HFFc6 (cell line): Measurements from ENCODE around the gene PRDX4. TPM values are rescaled to one million over a fixed set of nuclear protein-coding genes. Genes with fewer than 3 reads are reported as not detected.

ENCODE experiments used
- DNase-seq: peaks from one replicate; pipeline ENCODE4 v3.0.0-alpha.2; 2018
- H3K27ac Mint-ChIP-seq: 2 replicates; pipeline ENCODE4 v1.8.0; 2020; ENCODE audit warnings: mild to moderate bottlenecking, mixed read lengths
- H3K27me3 Mint-ChIP-seq: 2 replicates; pipeline ENCODE4 v1.8.0; 2021; ENCODE audit warnings: mild to moderate bottlenecking, moderate library complexity, mixed read lengths; ENCODE audit not compliant: insufficient read depth
- H3K36me3 Mint-ChIP-seq: 2 replicates; pipeline ENCODE4 v1.8.0; 2021; ENCODE audit warnings: low read depth, mixed read lengths
- H3K4me1 Mint-ChIP-seq: 2 replicates; pipeline ENCODE4 v1.8.0; 2020; ENCODE audit warnings: low read depth, mixed read lengths
- H3K4me3 Mint-ChIP-seq: 2 replicates; pipeline ENCODE4 v1.8.0; 2020; ENCODE audit warnings: mild to moderate bottlenecking, moderate library complexity, mixed read lengths
- H3K9me3 Mint-ChIP-seq: 2 replicates; pipeline ENCODE4 v1.8.0; 2020; ENCODE audit warnings: mild to moderate bottlenecking, mixed read lengths
- long read RNA-seq: library from polyadenylated mRNA; unstranded; transcript quantifications from one replicate; pipeline ENCODE4 v2.0.0, GENCODE V29; 2019
- total RNA-seq, 6 experiments: library from RNA; stranded (reverse); fragmentation: NEBNext Ultra II Directional; extraction: Animal tissue kit (Norgen Biotek cat#: 25700); gene quantifications; 2 replicates in 1 of 6; 3 replicates in 5 of 6; pipeline ENCODE4 v1.2.3, GENCODE V29; 2021
- TF ChIP-seq, protein P1 (sequence below): fragments of 200-600 bp; sonication (generic); IDR thresholded peaks from 2 replicates; pipeline ENCODE4 v1.5.0; 2021; ENCODE audit warnings: antibody characterized with exemption, mild to moderate bottlenecking

The PRDX4 gene
- total RNA-seq, result 100 to 1,000 TPM; 125 to 149 (median 136) TPM
- long read RNA-seq, transcript PRDX4-202 (7 exons, 1,005 nt), result major isoform, 220 of 230 reads
- long read RNA-seq, partial matches to known transcripts, result 4 of 230 reads
- long read RNA-seq, other reads (novel, unspliced or antisense), result 6 of 230 reads

GRCh38 chrX:23667239-23668177, at the start of gene PRDX4:
Gene PRDX4, plus strand, starts transcription at chrX:23667493. Its CDS starts 78 bp downstream, at chrX:23667571.
- no peaks in the 10 kb centered on the region for H3K9me3 Mint-ChIP-seq
- H3K4me1 Mint-ChIP-seq, result peaks cover 6% of the 10 kb centered on the region
- H3K27me3 Mint-ChIP-seq, result peaks cover 2% of the 10 kb centered on the region; the same call in 1 of the 2 replicates
- peak within 1 kb of the TSS; percentile 92 for H3K4me3 Mint-ChIP-seq
- no peaks in the 10 kb centered on the region for H3K36me3 Mint-ChIP-seq
- TF ChIP-seq, protein P1, sequence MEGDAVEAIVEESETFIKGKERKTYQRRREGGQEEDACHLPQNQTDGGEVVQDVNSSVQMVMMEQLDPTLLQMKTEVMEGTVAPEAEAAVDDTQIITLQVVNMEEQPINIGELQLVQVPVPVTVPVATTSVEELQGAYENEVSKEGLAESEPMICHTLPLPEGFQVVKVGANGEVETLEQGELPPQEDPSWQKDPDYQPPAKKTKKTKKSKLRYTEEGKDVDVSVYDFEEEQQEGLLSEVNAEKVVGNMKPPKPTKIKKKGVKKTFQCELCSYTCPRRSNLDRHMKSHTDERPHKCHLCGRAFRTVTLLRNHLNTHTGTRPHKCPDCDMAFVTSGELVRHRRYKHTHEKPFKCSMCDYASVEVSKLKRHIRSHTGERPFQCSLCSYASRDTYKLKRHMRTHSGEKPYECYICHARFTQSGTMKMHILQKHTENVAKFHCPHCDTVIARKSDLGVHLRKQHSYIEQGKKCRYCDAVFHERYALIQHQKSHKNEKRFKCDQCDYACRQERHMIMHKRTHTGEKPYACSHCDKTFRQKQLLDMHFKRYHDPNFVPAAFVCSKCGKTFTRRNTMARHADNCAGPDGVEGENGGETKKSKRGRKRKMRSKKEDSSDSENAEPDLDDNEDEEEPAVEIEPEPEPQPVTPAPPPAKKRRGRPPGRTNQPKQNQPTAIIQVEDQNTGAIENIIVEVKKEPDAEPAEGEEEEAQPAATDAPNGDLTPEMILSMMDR, result peak; percentile 7; the same call in 1 of the 2 replicates
- peak within 1 kb of the TSS; percentile 82 for H3K27ac Mint-ChIP-seq
- DNase-seq, result peak; percentile 79

GRCh38 chrX:23621621-23622265, 45.5 kb upstream of the PRDX4 start:
- H3K4me3 Mint-ChIP-seq, result no peak overlapping the region
- no peaks in the 10 kb centered on the region for H3K9me3 Mint-ChIP-seq
- no peak for DNase-seq
- no peaks in the 10 kb centered on the region for H3K36me3 Mint-ChIP-seq
- H3K4me1 Mint-ChIP-seq, result no peaks in the 10 kb centered on the region
- peaks cover 4% of the 10 kb centered on the region; the same call in 1 of the 2 replicates for H3K27me3 Mint-ChIP-seq
- no peak overlapping the region for H3K27ac Mint-ChIP-seq
- TF ChIP-seq, protein P1, result no peak

GRCh38 chrX:23623797-23624196, 43.5 kb upstream of the PRDX4 start:
- H3K36me3 Mint-ChIP-seq, result no peaks in the 10 kb centered on the region
- H3K4me1 Mint-ChIP-seq, result no peaks in the 10 kb centered on the region
- no peaks in the 10 kb centered on the region for H3K9me3 Mint-ChIP-seq
- TF ChIP-seq, protein P1, result no peak
- no peak for DNase-seq
- H3K4me3 Mint-ChIP-seq, result no peak overlapping the region
- H3K27ac Mint-ChIP-seq, result no peak overlapping the region
- peaks cover 2% of the 10 kb centered on the region; the same call in 1 of the 2 replicates for H3K27me3 Mint-ChIP-seq

GRCh38 chrX:23626651-23627050, 40.6 kb upstream of the PRDX4 start:
- no peak for DNase-seq
- Mint-ChIP-seq H3K36me3 (no peaks in the 10 kb centered on the region), H3K27me3 (peaks cover 7% of the 10 kb centered on the region; the same call in 1 of the 2 replicates), H3K4me1 (no peaks in the 10 kb centered on the region), H3K4me3 (no peak overlapping the region), H3K27ac (no peak overlapping the region), H3K9me3 (no peaks in the 10 kb centered on the region)
- TF ChIP-seq, protein P1, result no peak

DNA sequence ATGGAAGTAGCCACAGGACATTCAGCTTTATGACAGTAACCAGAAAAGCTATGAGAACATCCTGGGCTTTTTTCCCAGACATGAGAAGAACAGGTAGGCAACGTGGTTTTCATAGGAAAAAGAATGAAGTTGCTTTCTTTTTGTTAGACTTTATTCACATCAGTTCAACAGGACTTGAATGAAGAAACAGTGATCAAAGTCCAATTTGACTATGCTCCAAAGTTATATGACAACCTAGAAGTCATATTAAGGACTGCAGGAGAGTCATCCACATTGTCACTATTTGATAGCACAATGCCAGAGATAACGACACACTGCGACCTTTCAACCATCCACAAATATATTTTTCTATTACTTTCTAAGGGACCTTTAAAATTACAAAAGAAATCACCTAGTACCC, 39.2 kb upstream of the PRDX4 start:
- H3K36me3 Mint-ChIP-seq, result no peaks in the 10 kb centered on the region
- no peak overlapping the region for H3K4me3 Mint-ChIP-seq
- DNase-seq, result no peak
- peaks cover 7% of the 10 kb centered on the region; the same call in 1 of the 2 replicates for H3K27me3 Mint-ChIP-seq
- H3K27ac Mint-ChIP-seq, result no peak overlapping the region
- H3K9me3 Mint-ChIP-seq, result no peaks in the 10 kb centered on the region
- no peaks in the 10 kb centered on the region for H3K4me1 Mint-ChIP-seq
- TF ChIP-seq, protein P1, result no peak
